RPMI8226 (cell line): ENCODE data around the gene BTG3.

Experiments
- DNase-seq: peaks from one replicate; pipeline ENCODE4 v3.0.0-alpha.2; 2015

BTG3 gene

GRCh38 chr21:17583898-17584297, 28.8 kb downstream of the BTG3 start:
- no peak for DNase-seq

GRCh38 chr21:17580319-17580718, 32.4 kb downstream of the BTG3 start:
- DNase-seq = no peak

- no peak for DNase-seq
These were observed 33.8 kb downstream of the BTG3 start for GRCh38 chr21:17578876-17579275.

- no peak for DNase-seq
These were observed 34.5 kb downstream of the BTG3 start for GRCh38 chr21:17578162-17578561.

- no peak for DNase-seq
These were observed 35.0 kb downstream of the BTG3 start for GRCh38 chr21:17577701-17578100.

GRCh38 chr21:17576080-17576835, 36.4 kb downstream of the BTG3 start:
- no peak for DNase-seq

GRCh38 chr21:17575076-17575475, 37.6 kb downstream of the BTG3 start:
- no peak for DNase-seq

GRCh38 chr21:17572431-17572830, 40.3 kb downstream of the BTG3 start:
- no peak for DNase-seq

GRCh38 chr21:17570786-17571185, 41.9 kb downstream of the BTG3 start:
- no peak for DNase-seq

GRCh38 chr21:17560377-17561025, 52.2 kb downstream of the BTG3 start:
- no peak for DNase-seq

GRCh38 chr21:17554679-17555465, 57.8 kb downstream of the BTG3 start:
- DNase-seq = peak; percentile 5

GRCh38 chr21:17554120-17554519, 58.6 kb downstream of the BTG3 start:
- DNase-seq = no peak

GRCh38 chr21:17552410-17552809, 60.3 kb downstream of the BTG3 start:
- no peak for DNase-seq

GRCh38 chr21:17550671-17551308, 61.9 kb downstream of the BTG3 start:
- DNase-seq = no peak

- no peak for DNase-seq
These were observed 64.4 kb downstream of the BTG3 start for GRCh38 chr21:17548262-17548661.

GRCh38 chr21:17545007-17545406, 67.7 kb downstream of the BTG3 start:
- no peak for DNase-seq
